VCaP (cell line): ENCODE data around the gene PPDPF.

Experiments used
- H3K27ac ChIP-seq: fragments of 450-650 bp; 2 replicates; pipeline ENCODE4 v1.5.1; 2017
- CTCF ChIP-seq: fragments of 450-650 bp; conservative IDR thresholded peaks from 2 replicates; pipeline ENCODE4 v1.5.1; 2017; ENCODE audit warnings: mild to moderate bottlenecking, moderate library complexity

Gene PPDPF

GRCh38 chr20:63483834-63484233 is 36.7 kb upstream of the PPDPF start:
- TF ChIP-seq CTCF = 0 out of 2 replicates have a peak, but pooled peaks have one; percentile 13

GRCh38 chr20:63484236-63484635 is 36.3 kb upstream of the PPDPF start:
- TF ChIP-seq CTCF = no peak
- H3K27ac ChIP-seq = peak overlapping the region; percentile 19

More at GRCh38 chr20:63483834-63484233, 36.7 kb upstream of the PPDPF start:
- no peak overlapping the region for H3K27ac ChIP-seq

GRCh38 chr20:63484651-63485403 is 35.7 kb upstream of the PPDPF start:
- H3K27ac ChIP-seq = peak overlapping the region; percentile 19
- TF ChIP-seq CTCF = no peak

GRCh38 chr20:63486300-63486855 is 34.2 kb upstream of the PPDPF start:
- H3K27ac ChIP-seq = no peak overlapping the region
- no peak for TF ChIP-seq CTCF

GRCh38 chr20:63487116-63487764 is 33.3 kb upstream of the PPDPF start:
- TF ChIP-seq CTCF = no peak
- no peak overlapping the region for H3K27ac ChIP-seq

- no peak for TF ChIP-seq CTCF
- H3K27ac ChIP-seq = no peak overlapping the region
Measured at GRCh38 chr20:63487781-63488241, 32.8 kb upstream of the PPDPF start.
